HCT116 (cell line): ENCODE measurements around the gene TRAPPC1. TPM values are rescaled to one million over a fixed set of nuclear protein-coding genes. Genes with fewer than 3 reads are reported as not detected.

Source experiments
- ATAC-seq: fragments of 200-7000 bp; cut with Tn5 transposase; 2 replicates; pipeline ENCODE4 v1.9.1; 2020; ENCODE audit warnings: mild to moderate bottlenecking, moderate library complexity
- BruUV-seq: library from RNA; stranded (reverse); fragments of 400-500 nt; replicated peaks from 2 replicates; lab custom pipeline; 2021; lab: Mats Ljungman, UMichigan
- CTCF ChIA-PET: fragments of 300-600 bp; sonication (Branson Sonifier 250); formaldehyde crosslinking; loops from one replicate; lab custom pipeline; 2021; ENCODE audit warnings: antibody characterized with exemption; lab: Charles Lee
- POLR2A ChIA-PET: fragments of 300-600, 350-600 bp; sonication (Branson Sonifier 250); formaldehyde crosslinking; loops from one replicate; lab custom pipeline; 2021; ENCODE audit warnings: antibody characterized with exemption; lab: Charles Lee
- RAD21 ChIA-PET, 2 experiments: fragments of 300-600 bp; sonication (Branson Sonifier 250); formaldehyde crosslinking; loops; one replicate each; lab custom pipeline; 2023; ENCODE audit warnings: low total read pairs in 2 of 2; ENCODE audit not compliant: uncharacterized antibody in 2 of 2, unreplicated experiment in 2 of 2, low non-redundant PET in 1 of 2; lab: Charles Lee
- DNase-seq: peaks from one replicate; pipeline ENCODE4 v3.0.0-alpha.2; 2010; ENCODE audit warnings: low read depth, low spot score
- H2AFZ ChIP-seq: fragments of 200-600 bp; shearing (Covaris generic), sonication (generic); 2 replicates; pipeline ENCODE4 v1.6.1; 2017; ENCODE audit warnings: low read depth, mixed run types, mixed read lengths, antibody characterized with exemption, low read length; ENCODE audit not compliant: poor library complexity, severe bottlenecking
- H3K27ac ChIP-seq: 2 replicates; pipeline ENCODE4 v1.5.1; 2012; ENCODE audit warnings: low read depth, low read length
- H3K27me3 ChIP-seq: fragments of 200-600 bp; sonication (generic); 2 replicates; pipeline ENCODE4 v1.6.1; 2016; ENCODE audit warnings: mixed run types, low read length, mixed read lengths; ENCODE audit not compliant: insufficient read depth
- H3K36me3 ChIP-seq, 2 experiments: fragments of 200-500 bp in 1 of 2; fragments of 200-600 bp in 1 of 2; sonication (Bioruptor generic) in 1 of 2; sonication (generic) in 1 of 2; 2 replicates each; pipeline versions ENCODE4 v1.5.1 to v1.6.1; 2014 to 2016; ENCODE audit warnings: low read length in 2 of 2, inconsistent platforms in 1 of 2, mixed read lengths in 1 of 2, mixed run types in 1 of 2; ENCODE audit not compliant: insufficient read depth in 2 of 2, control insufficient read depth in 1 of 2
- H3K4me1 ChIP-seq, 2 experiments: fragments of 200-600 bp in 1 of 2; sonication (generic) in 1 of 2; 2 replicates each; pipeline versions ENCODE4 v1.5.1 to v1.6.1; 2012 to 2017; ENCODE audit warnings: low read length in 2 of 2, inconsistent platforms in 1 of 2, mild to moderate bottlenecking in 1 of 2, mixed read lengths in 1 of 2, mixed run types in 1 of 2, moderate library complexity in 1 of 2; ENCODE audit not compliant: insufficient read depth in 2 of 2, control insufficient read depth in 1 of 2
- H3K4me2 ChIP-seq: fragments of 200-600 bp; sonication (generic); 2 replicates; pipeline ENCODE4 v1.6.1; 2017; ENCODE audit warnings: mixed run types, low read length, mixed read lengths
- H3K4me3 ChIP-seq, 2 experiments: fragments of 200-600 bp in 1 of 2; sonication (generic) in 1 of 2; replicated peaks in 1 of 2; 2 replicates each; pipeline ENCODE4 v1.5.1; 2011 to 2016; ENCODE audit warnings: low read length in 2 of 2, control low read depth in 1 of 2, low read depth in 1 of 2, mild to moderate bottlenecking in 1 of 2, mixed read lengths in 1 of 2, mixed run types in 1 of 2
- H3K79me2 ChIP-seq: fragments of 200-600 bp; sonication (generic); 2 replicates; pipeline ENCODE4 v1.6.1; 2017; ENCODE audit warnings: mild to moderate bottlenecking, mixed run types, low read length, moderate library complexity, mixed read lengths; ENCODE audit not compliant: insufficient read depth
- H3K9ac ChIP-seq: fragments of 200-600 bp; sonication (generic); 2 replicates; pipeline ENCODE4 v1.6.1; 2016; ENCODE audit warnings: low read length, mixed read lengths
- H3K9me2 ChIP-seq: fragments of 200-600 bp; sonication (generic), shearing (Covaris generic); 2 replicates; pipeline ENCODE4 v1.6.1; 2017; ENCODE audit warnings: mixed run types, mild to moderate bottlenecking, moderate library complexity; ENCODE audit not compliant: insufficient read depth
- H3K9me3 ChIP-seq, 2 experiments: fragments of 200-500 bp in 1 of 2; fragments of 200-600 bp in 1 of 2; sonication (Bioruptor generic) in 1 of 2; sonication (generic) in 1 of 2; 2 replicates each; pipeline ENCODE4 v1.6.1; 2014 to 2017; ENCODE audit warnings: low read length in 2 of 2, mixed read lengths in 2 of 2, inconsistent platforms in 1 of 2, low read depth in 1 of 2, mild to moderate bottlenecking in 1 of 2, mixed run types in 1 of 2, moderate library complexity in 1 of 2; ENCODE audit not compliant: control insufficient read depth in 1 of 2, insufficient read depth in 1 of 2
- H4K20me1 ChIP-seq: fragments of 200-600 bp; sonication (generic), shearing (Covaris generic); 2 replicates; pipeline ENCODE4 v1.6.1; 2017; ENCODE audit warnings: mixed run types, mild to moderate bottlenecking, moderate library complexity; ENCODE audit not compliant: insufficient read depth
- ATF3 ChIP-seq: IDR thresholded peaks from 2 replicates; pipeline ENCODE4 v1.6.1; 2012
- CEBPB ChIP-seq: IDR thresholded peaks from 2 replicates; pipeline ENCODE4 v1.6.1; 2012; ENCODE audit warnings: low read depth
- CTCF ChIP-seq, 3 experiments: fragments of 200-600 bp in 1 of 3; sonication (generic) in 1 of 3; IDR thresholded peaks in 2 of 3; conservative IDR thresholded peaks in 1 of 3; 2 replicates each; pipeline ENCODE4 v1.5.1; 2012 to 2017; ENCODE audit warnings: low read depth in 2 of 3, low read length in 2 of 3, antibody characterized with exemption in 1 of 3, borderline replicate concordance in 1 of 3, control low read depth in 1 of 3, mild to moderate bottlenecking in 1 of 3, mixed read lengths in 1 of 3, mixed run types in 1 of 3, moderate library complexity in 1 of 3; ENCODE audit not compliant: insufficient read depth in 1 of 3
- EGR1 ChIP-seq: IDR thresholded peaks from 2 replicates; pipeline ENCODE4 v1.6.1; 2012; ENCODE audit warnings: low read depth
- EZH2 ChIP-seq: fragments of 200-600 bp; sonication (generic); IDR thresholded peaks from 2 replicates; pipeline ENCODE4 v1.6.1; 2017; ENCODE audit warnings: antibody characterized with exemption, mixed run types
- EZH2phosphoT487 ChIP-seq: fragments of 200-600 bp; IDR thresholded peaks from 2 replicates; pipeline ENCODE4 v1.6.1; 2018; ENCODE audit warnings: antibody characterized with exemption, borderline replicate concordance
- JUND ChIP-seq: IDR thresholded peaks from 2 replicates; pipeline ENCODE4 v1.6.1; 2012
- MAX ChIP-seq: IDR thresholded peaks from 2 replicates; pipeline ENCODE4 v1.6.1; 2012
- POLR2A ChIP-seq: IDR thresholded peaks from 2 replicates; pipeline ENCODE4 v1.7.0; 2011; ENCODE audit warnings: borderline replicate concordance; ENCODE audit not compliant: insufficient read depth, insufficient read length; ENCODE audit errors: extremely low read depth
- POLR2AphosphoS5 ChIP-seq: IDR thresholded peaks from 2 replicates; pipeline ENCODE4 v1.6.1; 2011; ENCODE audit warnings: mild to moderate bottlenecking, low read depth, low read length, moderate library complexity
- RAD21 ChIP-seq: IDR thresholded peaks from 2 replicates; pipeline ENCODE4 v1.6.1; 2012; ENCODE audit warnings: low read depth, mild to moderate bottlenecking
- SIN3A ChIP-seq: IDR thresholded peaks from 2 replicates; pipeline ENCODE4 v1.6.1; 2012; ENCODE audit warnings: low read depth
- SP1 ChIP-seq: IDR thresholded peaks from 2 replicates; pipeline ENCODE4 v1.6.1; 2012; ENCODE audit warnings: low read depth
- SRF ChIP-seq: IDR thresholded peaks from 2 replicates; pipeline ENCODE4 v1.6.1; 2012; ENCODE audit warnings: low read depth
- YY1 ChIP-seq: IDR thresholded peaks from 2 replicates; pipeline ENCODE4 v1.6.1; 2011; ENCODE audit warnings: low read length, low read depth, moderate library complexity, mild to moderate bottlenecking; ENCODE audit not compliant: insufficient replicate concordance; ENCODE audit errors: extremely low read depth
- ZBTB33 ChIP-seq: IDR thresholded peaks from 2 replicates; pipeline ENCODE4 v1.6.1; 2011; ENCODE audit warnings: mild to moderate bottlenecking, low read length, moderate library complexity; ENCODE audit not compliant: insufficient replicate concordance; ENCODE audit errors: extremely low read depth
- ZFX ChIP-seq: fragments of 450-650 bp; IDR thresholded peaks from 2 replicates; pipeline ENCODE4 v1.6.1; 2017
- intact Hi-C: fragments of 100-400 bp; cut with micrococcal nuclease; formaldehyde crosslinking; loops from 2 replicates; pipeline ENCODE4 v1.10.0; 2022
- total RNA-seq: library from RNA; stranded (reverse); gene quantifications from one replicate; pipeline ENCODE4 v1.2.1, GENCODE V29; 2021; ENCODE audit not compliant: unreplicated experiment

Gene TRAPPC1
- total RNA-seq, 1 experiment from 2014 or later, result 123 TPM

- no peak for TF ChIP-seq CTCF (IDR thresholded peaks at IDR 0.05 in 2 of 3, conservative IDR thresholded peaks at IDR 0.05 in 1 of 3; ENCODE audit: borderline replicate concordance in 1 of 3, insufficient read depth in 1 of 3, low read depth in 2 of 3, low read length in 2 of 3)
- no peak for TF ChIP-seq CEBPB
- no peak for TF ChIP-seq EZH2phosphoT487
- no peak for TF ChIP-seq ATF3
- TF ChIP-seq EGR1, result no peak
- no peak for TF ChIP-seq SRF
- no peak for TF ChIP-seq JUND
- TF ChIP-seq ZBTB33, result no peak
- no peak for TF ChIP-seq MAX
- TF ChIP-seq SIN3A, result no peak
- no peak for TF ChIP-seq POLR2A
- TF ChIP-seq SP1, result no peak
- no peak for TF ChIP-seq RAD21
- TF ChIP-seq ZFX, result no peak
- no peak for TF ChIP-seq YY1
- no peak for TF ChIP-seq EZH2
- TF ChIP-seq POLR2AphosphoS5, result no peak
- TF ChIP-seq, all 23 proteins: peak for 0
- H3K79me2 ChIP-seq, result no peaks in the 10 kb centered on the region
- no peaks in the 10 kb centered on the region for H3K9me2 ChIP-seq
- no TSS peak for BruUV-seq
- H3K4me3 ChIP-seq, result no peak overlapping the region
- H2AFZ ChIP-seq, result no peak overlapping the region
- RAD21 ChIA-PET, result no interaction called here
- DNase-seq (no peak), ATAC-seq (no peak)
- no peaks in the 10 kb centered on the region for H3K4me1 ChIP-seq
- no peak overlapping the region for H3K9ac ChIP-seq
- no peaks in the 10 kb centered on the region for H3K27me3 ChIP-seq
- H3K27ac ChIP-seq, result no peak overlapping the region
- H4K20me1 ChIP-seq, result no peaks in the 10 kb centered on the region
- H3K36me3 ChIP-seq, result peaks cover 20 to 27% of the 10 kb centered on the region in 2 experiments; a peak in 3 of 4 replicates
- H3K4me2 ChIP-seq, result no peak overlapping the region
- intact Hi-C loops, result no loop called here
- CTCF ChIA-PET, result no interaction called here
- H3K9me3 ChIP-seq, result no peaks in the 10 kb centered on the region
- POLR2A ChIA-PET, result no interaction called here
Measured at GRCh38 chr17:7951143-7951792, 19.5 kb upstream of the TRAPPC1 start.
